GM12878 (cell line): ENCODE data around the gene TXNL1. TPM values are rescaled to one million over a fixed set of nuclear protein-coding genes. Genes with fewer than 3 reads are reported as not detected.

ENCODE experiments used
- ASH2L ChIP-seq: fragments of 300-600, 200-600 bp; sonication (generic); IDR thresholded peaks from 2 replicates; pipeline ENCODE4 v1.6.1; 2017; ENCODE audit warnings: low read depth, mild to moderate bottlenecking, borderline replicate concordance
- CBX5 ChIP-seq: sonication (generic); IDR thresholded peaks from 2 replicates; pipeline ENCODE4 v1.6.1; 2016; ENCODE audit warnings: low read depth, moderate library complexity, mild to moderate bottlenecking, inconsistent platforms
- CEBPB ChIP-seq, 2 experiments: fragments of 150-350 bp in 1 of 2; IDR thresholded peaks; 2 replicates each; pipeline ENCODE4 v1.6.1; 2012 to 2014; ENCODE audit warnings: low read depth in 2 of 2, low read length in 2 of 2, borderline replicate concordance in 1 of 2, inconsistent platforms in 1 of 2
- IRF4 ChIP-seq: IDR thresholded peaks from 2 replicates; pipeline ENCODE4 v1.6.1; 2011; ENCODE audit warnings: low read depth, low read length
- KAT2A ChIP-seq: conservative IDR thresholded peaks from 2 replicates; pipeline ENCODE4 v1.6.1; 2011; ENCODE audit warnings: low read depth, low read length; ENCODE audit not compliant: control insufficient read depth
- LARP7 ChIP-seq: fragments of 450-650 bp; IDR thresholded peaks from 2 replicates; pipeline ENCODE4 v1.6.1; 2017; ENCODE audit warnings: mild to moderate bottlenecking
- MAX ChIP-seq: IDR thresholded peaks from 2 replicates; pipeline ENCODE4 v1.6.1; 2012; ENCODE audit warnings: low read depth, low read length, improper control_type of control experiment
- MLLT1 ChIP-seq: fragments of 450-650 bp; IDR thresholded peaks from 2 replicates; pipeline ENCODE4 v1.6.1; 2016; ENCODE audit warnings: mild to moderate bottlenecking
- MYC ChIP-seq: IDR thresholded peaks from 2 replicates; pipeline ENCODE4 v1.6.1; 2011; ENCODE audit warnings: mild to moderate bottlenecking, low read length, moderate library complexity, inconsistent platforms; ENCODE audit not compliant: insufficient read depth, insufficient replicate concordance, insufficient read length, severe bottlenecking
- NR2C1 ChIP-seq: fragments of 450-650 bp; IDR thresholded peaks from 2 replicates; pipeline ENCODE4 v1.6.1; 2017; ENCODE audit warnings: antibody characterized with exemption, mild to moderate bottlenecking, moderate library complexity
- NR2F1 ChIP-seq: fragments of 450-650 bp; conservative IDR thresholded peaks from 2 replicates; pipeline ENCODE4 v1.6.1; 2017; ENCODE audit warnings: mild to moderate bottlenecking
- PKNOX1 ChIP-seq: fragments of 450-650 bp; IDR thresholded peaks from 2 replicates; pipeline ENCODE4 v1.6.1; 2016; ENCODE audit warnings: mild to moderate bottlenecking
- POU2F2 ChIP-seq: IDR thresholded peaks from 3 replicates; pipeline ENCODE4 v1.6.1; 2011; ENCODE audit warnings: low read depth, mild to moderate bottlenecking, low read length, borderline replicate concordance
- RAD51 ChIP-seq: fragments of 450-650 bp; IDR thresholded peaks from 2 replicates; pipeline ENCODE4 v1.6.1; 2016; ENCODE audit warnings: moderate library complexity, mild to moderate bottlenecking, inconsistent platforms
- RB1 ChIP-seq: fragments of 450-650 bp; formaldehyde crosslinking; IDR thresholded peaks from 2 replicates; pipeline ENCODE4 v1.6.1; 2017; ENCODE audit warnings: mild to moderate bottlenecking, borderline replicate concordance
- SIX5 ChIP-seq: IDR thresholded peaks from 2 replicates; pipeline ENCODE4 v1.6.1; 2011; ENCODE audit warnings: mild to moderate bottlenecking, low read depth, low read length, moderate library complexity; ENCODE audit not compliant: severe bottlenecking
- SMC3 ChIP-seq: IDR thresholded peaks from 2 replicates; pipeline ENCODE4 v1.6.1; 2011; ENCODE audit warnings: low read length, improper control_type of control experiment, borderline replicate concordance
- SP1 ChIP-seq: IDR thresholded peaks from one replicate; pipeline ENCODE4 v1.6.1; 2011; ENCODE audit warnings: low read depth, low read length
- ZBED1 ChIP-seq: IDR thresholded peaks from 2 replicates; pipeline ENCODE4 v1.6.1; 2016; ENCODE audit warnings: borderline replicate concordance
- ZBTB33 ChIP-seq: fragments of 450-650 bp; IDR thresholded peaks from 2 replicates; pipeline ENCODE4 v1.6.1; 2017; ENCODE audit warnings: mild to moderate bottlenecking
- ZNF687 ChIP-seq: fragments of 450-650 bp; IDR thresholded peaks from 2 replicates; pipeline ENCODE4 v1.6.1; 2017; ENCODE audit warnings: mild to moderate bottlenecking, moderate library complexity
- polyA plus RNA-seq, 11 experiments: library from polyadenylated mRNA; depleted of rRNA in 4 of 11; unstranded in 6 of 11; stranded (reverse) in 5 of 11; fragments of >200 nt; fragmentation: Nextera tagmentation in 4 of 11; fragmentation: Illumina TruSeq in 1 of 11; extraction: Ambion mirVana in 4 of 11; extraction: Trizol in 1 of 11; gene quantifications; 1 replicate in 1 of 11; 2 replicates in 10 of 11; pipeline versions ENCODE4 v1.2.1 to v1.2.3, GENCODE V29; 2011 to 2016; ENCODE audit warnings: inconsistent platforms in 2 of 11, missing spikeins in 2 of 11, low read depth in 1 of 11
- total RNA-seq, 4 experiments: library from RNA; depleted of rRNA in 3 of 4; stranded (reverse); fragments of >200 nt in 3 of 4; fragmentation: Illumina TruSeq in 1 of 4; extraction: Trizol in 1 of 4; gene quantifications; 2 replicates each; pipeline versions ENCODE4 v1.2.1 to v1.2.3, GENCODE V29; 2013 to 2021

The TXNL1 gene
- total and polyA plus RNA-seq, 10 of the 15 experiments (the other 5 are each of a cell fraction or from before 2014, with no cell fraction given) = 30.9 to 124 (median 71.2) TPM

- peak; percentile 55; the same call in 1 of the 2 replicates for TF ChIP-seq ZNF687
- peak in 1 of 2 experiments; percentile 51; a peak in 2 of 4 replicates for TF ChIP-seq CEBPB (IDR thresholded peaks at IDR 0.05; ENCODE audit: borderline replicate concordance in 1 of 2, low read depth in 2 of 2, low read length in 2 of 2)
- TF ChIP-seq IRF4 = peak; percentile 43; the same call in 1 of the 2 replicates
- TF ChIP-seq LARP7 = peak; percentile 20; the same call in 1 of the 2 replicates
- peak; percentile 59 for TF ChIP-seq SIX5
- TF ChIP-seq RAD51 = peak; percentile 67; the same call in 1 of the 2 replicates
- TF ChIP-seq ZBTB33 = no peak
- no peak for TF ChIP-seq KAT2A
- TF ChIP-seq POU2F2 = peak; percentile 83; the same call in 2 of the 3 replicates
- TF ChIP-seq MYC = no peak
- TF ChIP-seq CBX5 = no peak
- no peak; the same call in 1 of the 2 replicates for TF ChIP-seq MLLT1
- TF ChIP-seq PKNOX1 = peak; percentile 88
- no peak for TF ChIP-seq MAX
- no peak for TF ChIP-seq ZBED1
- peak; percentile 98 for TF ChIP-seq NR2C1
- no peak for TF ChIP-seq SP1
- 0 out of 2 replicates have a peak, but pooled peaks have one; percentile 27 for TF ChIP-seq RB1
- no peak for TF ChIP-seq SMC3
- peak; percentile 89; the same call in 1 of the 2 replicates for TF ChIP-seq ASH2L
- peak; percentile 100 for TF ChIP-seq NR2F1
Observed at GRCh38 chr18:56650944-56651770, 12.8 kb upstream of the TXNL1 start, which contains the start of gene WDR7 (continued).
